NCI-H69 (cell line): ENCODE measurements around the gene AMOTL1.
"Not testable (repeated sequence)": the region's sequence is repeated elsewhere in the genome, so short reads cannot be mapped to it uniquely, and the experiment has no call there.

Source experiments
- DNase-seq: peaks from one replicate; lab custom pipeline; 2025; lab: John Stamatoyannopoulos, UW

Gene AMOTL1

DNA sequence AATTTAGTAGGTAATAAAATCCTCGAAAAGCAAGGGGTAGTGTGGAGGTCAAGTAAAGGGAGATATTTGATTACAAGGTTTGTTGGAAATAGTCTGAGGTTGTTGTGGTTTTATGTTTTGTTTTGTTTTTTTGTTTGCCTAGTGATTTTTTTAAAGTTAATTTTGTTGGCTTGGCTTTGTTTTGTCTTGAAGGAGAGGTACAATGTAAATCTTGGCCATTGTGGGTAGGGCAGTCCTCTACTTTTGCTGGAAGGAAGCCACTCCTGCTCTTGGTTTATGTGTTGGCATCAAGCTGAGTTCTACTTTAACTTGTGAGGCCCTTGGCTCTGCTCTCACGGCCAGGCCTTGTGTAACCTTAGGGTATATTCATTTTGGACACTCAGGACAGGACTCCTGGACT lies 3.2 kb downstream of the AMOTL1 start:
- DNase-seq: peak; percentile 28

GRCh38 chr11:94771951-94772350 lies 3.8 kb downstream of the AMOTL1 start:
- no peak for DNase-seq

- DNase-seq: no peak
Observed at GRCh38 chr11:94773842-94774241, 5.7 kb downstream of the AMOTL1 start.

DNA sequence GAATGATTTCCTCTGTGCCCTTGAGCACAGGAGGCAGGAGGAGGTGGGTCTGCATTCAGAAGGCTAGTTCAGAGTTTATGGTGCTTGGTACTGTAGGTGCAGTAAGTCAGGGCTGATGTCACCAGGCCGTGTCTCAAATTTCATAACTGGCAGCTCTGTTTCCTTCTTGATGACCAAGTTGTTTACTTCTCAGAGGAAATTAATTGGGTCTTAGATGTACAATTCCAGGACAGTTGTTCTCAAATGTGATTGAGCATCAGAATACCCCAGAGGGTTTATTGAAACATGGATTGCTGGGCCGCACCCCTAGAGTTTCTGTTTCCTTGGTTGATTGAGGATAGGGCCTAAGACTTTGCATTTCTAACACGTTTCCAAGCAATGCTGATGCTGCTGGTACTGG lies 6.2 kb downstream of the AMOTL1 start:
- DNase-seq: peak; percentile 62

GRCh38 chr11:94775567-94776327 lies 7.6 kb downstream of the AMOTL1 start:
- DNase-seq: peak; percentile 78

GRCh38 chr11:94776351-94777321 lies 8.5 kb downstream of the AMOTL1 start:
- peak; percentile 93 for DNase-seq

- DNase-seq: no peak
Observed at GRCh38 chr11:94780432-94780831, 12.3 kb downstream of the AMOTL1 start.

DNA sequence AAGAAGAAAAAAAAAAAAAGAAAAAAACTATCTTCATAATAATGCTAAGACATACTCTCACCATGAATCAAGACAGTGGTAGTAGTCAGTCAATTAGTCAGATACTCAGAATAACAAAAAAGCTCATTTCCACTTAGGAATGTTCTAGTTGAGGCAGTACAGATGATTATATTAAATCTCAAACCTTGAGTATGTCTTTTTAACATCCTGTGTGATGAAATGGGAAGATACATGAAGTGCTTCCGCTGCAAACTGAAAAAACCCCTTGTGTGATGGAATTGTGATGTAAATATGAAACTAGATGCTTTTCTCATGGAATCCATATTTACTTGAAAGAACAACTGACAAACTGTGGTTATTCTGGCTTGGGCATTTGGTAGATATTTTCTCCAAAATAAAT lies 13.7 kb downstream of the AMOTL1 start:
- no peak for DNase-seq

- DNase-seq: no peak
Observed at GRCh38 chr11:94782446-94782845, 14.3 kb downstream of the AMOTL1 start.

DNA sequence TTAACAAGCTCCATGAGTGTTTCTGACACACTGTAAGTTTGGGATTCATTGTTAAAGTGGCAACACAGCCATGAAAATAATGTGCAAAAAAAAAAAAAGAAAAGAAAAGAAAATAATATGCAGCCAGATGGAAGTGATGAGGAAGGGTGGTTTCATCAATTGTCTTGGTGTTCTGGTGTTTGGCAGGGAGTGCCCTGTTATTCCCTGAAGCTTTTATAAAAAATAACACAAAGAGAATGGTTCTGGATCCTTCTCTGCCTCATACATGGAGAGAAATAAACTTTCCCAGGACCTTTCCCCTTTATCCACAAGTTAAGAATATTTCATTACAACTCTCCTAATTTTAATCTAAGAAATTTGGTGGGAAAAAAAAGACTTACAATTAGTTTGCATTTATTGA lies 16.7 kb downstream of the AMOTL1 start:
- no peak for DNase-seq

DNA sequence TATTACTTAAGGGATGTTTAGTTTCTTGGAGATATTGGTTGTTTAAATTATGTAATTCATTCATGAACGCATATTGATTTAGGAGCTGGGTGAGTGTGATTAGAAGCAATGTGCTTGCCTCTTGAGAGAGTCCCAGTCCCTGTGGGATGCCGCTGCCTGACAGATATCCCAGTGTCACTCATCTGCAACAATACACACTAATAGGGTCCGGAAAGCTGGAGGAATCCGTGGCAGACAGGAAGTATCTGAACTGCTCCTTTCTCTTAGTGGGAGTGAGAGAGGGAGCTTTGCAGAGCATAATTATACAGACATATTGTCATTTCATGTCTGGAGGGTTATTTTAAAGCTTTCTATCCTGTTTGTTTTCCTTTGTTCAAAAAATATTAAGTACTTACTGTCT lies 17.4 kb downstream of the AMOTL1 start:
- DNase-seq: peak; percentile 72

- peak; percentile 30 for DNase-seq
Observed at GRCh38 chr11:94786264-94787126, 18.3 kb downstream of the AMOTL1 start.

- DNase-seq: peak; percentile 43
Observed at GRCh38 chr11:94787801-94788200, 19.6 kb downstream of the AMOTL1 start.

GRCh38 chr11:94788396-94788795 lies 20.2 kb downstream of the AMOTL1 start:
- no peak for DNase-seq

- no peak for DNase-seq
Observed at GRCh38 chr11:94790197-94790596, 22.0 kb downstream of the AMOTL1 start.

GRCh38 chr11:94790661-94791180 lies 22.6 kb downstream of the AMOTL1 start:
- no peak for DNase-seq

DNA sequence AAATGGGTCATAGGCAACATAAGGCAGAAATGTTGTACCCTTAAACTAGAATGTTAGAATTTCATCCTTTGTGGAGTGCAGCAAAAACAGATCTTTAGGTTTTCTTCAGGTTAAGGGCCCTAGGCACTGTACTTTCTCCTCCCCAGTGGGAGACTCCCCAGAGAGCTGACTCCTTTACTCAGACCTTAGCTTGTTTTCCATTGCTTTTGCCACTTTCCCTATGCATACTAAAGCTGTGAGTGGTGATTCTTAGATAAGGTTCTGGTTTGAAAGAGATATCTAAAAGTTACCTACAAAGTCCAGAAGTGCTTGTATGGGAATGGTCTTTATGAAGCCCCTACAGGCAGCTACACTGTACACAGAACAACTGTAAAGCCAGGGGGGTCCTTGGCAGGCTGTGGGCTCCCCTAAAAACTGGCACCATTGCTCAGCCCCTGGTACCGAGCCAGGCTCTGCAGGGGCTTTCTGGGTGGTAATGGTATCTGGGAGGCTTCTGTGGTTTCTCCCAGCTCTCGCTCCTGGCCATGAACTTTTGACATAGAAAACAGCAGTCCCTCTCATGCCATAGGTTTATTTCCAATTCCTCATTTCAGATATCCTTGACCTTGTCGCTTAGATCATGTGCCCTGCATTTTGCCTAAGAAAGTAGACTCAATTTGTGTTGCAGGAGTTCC lies 23.2 kb downstream of the AMOTL1 start:
- no peak for DNase-seq

- not testable (repeated sequence) for DNase-seq
Observed at GRCh38 chr11:94791942-94792341, 23.8 kb downstream of the AMOTL1 start.

DNA sequence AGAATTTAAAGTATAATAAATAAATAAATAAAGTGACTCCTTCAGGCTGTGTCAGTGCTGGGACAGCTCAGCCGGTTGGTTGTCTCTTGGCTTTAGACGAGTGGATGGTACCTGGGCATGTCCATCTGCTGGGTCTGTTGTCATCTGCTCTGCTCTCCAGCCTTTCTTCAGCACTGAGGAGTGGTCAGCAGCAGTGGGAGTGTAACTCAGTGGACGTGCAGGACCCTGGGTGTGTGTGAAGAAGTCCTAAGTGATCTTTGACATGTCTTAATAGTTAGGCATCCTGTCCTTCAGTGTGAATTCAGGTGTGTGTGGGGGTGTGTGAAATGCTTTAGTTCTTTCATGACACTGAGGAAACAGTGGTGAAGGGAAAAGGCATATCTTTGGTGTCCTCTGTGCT lies 24.3 kb downstream of the AMOTL1 start:
- no peak for DNase-seq

DNA sequence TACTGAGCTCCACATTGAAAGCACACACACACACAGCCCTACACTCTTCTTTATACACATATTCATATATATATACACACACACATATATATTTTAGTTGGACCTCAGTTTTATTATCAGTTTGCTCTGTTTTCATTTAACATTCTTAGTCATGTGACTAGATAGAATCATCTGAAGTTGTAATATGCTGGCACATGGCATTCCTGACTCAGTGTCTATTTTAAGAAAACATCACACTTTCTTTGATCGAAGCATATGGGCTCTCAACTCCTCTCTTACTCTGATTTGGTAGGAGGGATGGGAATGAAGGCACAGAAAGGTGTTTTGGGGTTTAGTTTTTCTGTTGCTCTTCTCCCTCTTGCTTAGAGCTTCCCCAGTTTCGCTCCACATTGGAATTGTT lies 24.8 kb downstream of the AMOTL1 start:
- DNase-seq: no peak

GRCh38 chr11:94793822-94794221 lies 25.7 kb downstream of the AMOTL1 start:
- no peak for DNase-seq
